A673 (cell line): Measurements from ENCODE around the gene CYP2W1.
"Not testable (repeated sequence)": the region's sequence is repeated elsewhere in the genome, so short reads cannot be mapped to it uniquely, and the experiment has no call there.

ENCODE experiments used
- CTCF ChIP-seq: fragments of 300-800, 200-600 bp; sonication (generic); conservative IDR thresholded peaks from 2 replicates; pipeline ENCODE4 v1.5.1; 2017; ENCODE audit warnings: low read depth, mild to moderate bottlenecking, antibody characterized with exemption, low read length, moderate library complexity, mixed read lengths
- EZH2 ChIP-seq: fragments of 200-600 bp; sonication (generic); IDR thresholded peaks from 2 replicates; pipeline ENCODE4 v1.6.1; 2017; ENCODE audit warnings: borderline replicate concordance, low read depth, mild to moderate bottlenecking, mixed read lengths, antibody characterized with exemption, low read length; ENCODE audit not compliant: poor library complexity, severe bottlenecking

DNA sequence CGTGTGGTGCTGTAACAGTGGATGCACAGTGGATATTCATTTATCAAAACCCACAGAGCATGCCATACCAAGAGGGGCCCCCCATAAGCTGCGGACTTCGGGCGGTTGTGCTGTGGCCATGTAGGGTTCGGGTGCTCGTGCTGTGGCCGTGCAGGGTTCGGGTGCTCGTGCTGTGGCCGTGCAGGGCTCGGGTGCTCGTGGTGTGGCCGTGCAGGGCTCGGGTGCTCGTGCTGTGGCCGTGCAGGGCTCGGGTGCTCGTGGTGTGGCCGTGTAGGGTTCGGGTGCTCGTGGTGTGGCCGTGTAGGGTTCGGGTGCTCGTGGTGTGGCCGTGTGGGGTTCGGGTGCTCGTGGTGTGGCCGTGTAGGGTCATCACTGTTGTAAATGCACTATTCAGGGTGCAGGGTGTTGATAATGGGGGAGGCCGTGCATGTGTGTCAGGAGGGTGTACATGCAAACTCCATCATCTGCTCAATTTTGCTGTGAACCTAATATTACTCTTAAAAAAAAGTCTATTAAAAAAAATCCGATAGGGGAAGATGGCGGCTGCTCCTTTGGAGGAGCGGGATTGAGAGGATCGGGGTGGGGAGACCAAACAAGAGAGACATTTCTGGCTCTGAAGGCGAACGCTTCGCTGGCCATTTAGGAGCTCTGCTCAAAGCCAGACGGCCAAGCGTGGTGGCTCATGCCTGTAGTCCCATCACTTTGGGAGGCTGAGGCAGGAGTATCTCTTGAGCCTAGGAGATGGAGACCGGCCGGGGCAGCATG is 53.4 kb downstream of the CYP2W1 start:
- not testable (repeated sequence) for TF ChIP-seq CTCF, EZH2
